ENCODE measurements around the gene SKI. TPM values are rescaled to one million over a fixed set of nuclear protein-coding genes. Genes with fewer than 3 reads are reported as not detected.

SKI gene
- total RNA-seq, 1 experiment from 2014 or later: 89.5 TPM

- Histone ChIP-seq H3K23ac (ENCODE audit: insufficient read length, low read depth, low read length) (no peak overlapping the region), H2BK15ac (ENCODE audit: low read depth, low read length) (no peak overlapping the region), H3K9me3 (ENCODE audit: control insufficient read depth, low read depth, low read length) (no peaks in the 10 kb centered on the region), H3K4ac (ENCODE audit: low read depth, low read length) (no peak overlapping the region), H3K9ac (ENCODE audit: extremely low read depth, insufficient read length, low read length) (no peak overlapping the region), H2BK20ac (ENCODE audit: low read depth, low read length, poor library complexity, severe bottlenecking) (no peak overlapping the region), H3K79me1 (ENCODE audit: insufficient read depth, low read depth, low read length, poor library complexity, severe bottlenecking) (peaks cover 13% of the 10 kb centered on the region), H4K91ac (ENCODE audit: insufficient read length, low read depth, low read length) (no peak overlapping the region), H4K20me1 (ENCODE audit: control insufficient read depth, insufficient read depth, insufficient read length) (peaks cover 2% of the 10 kb centered on the region), H2AK5ac (ENCODE audit: insufficient read length, low read length) (no peak overlapping the region), H3K23me2 (ENCODE audit: insufficient read length, low read depth, low read length, poor library complexity, severe bottlenecking) (no peaks in the 10 kb centered on the region), H3K27me3 (ENCODE audit: insufficient read depth, low read length) (no peaks in the 10 kb centered on the region), H2BK120ac (ENCODE audit: low read depth, low read length, poor library complexity, severe bottlenecking) (no peak overlapping the region), H3K56ac (ENCODE audit: insufficient read length, low read depth, low read length) (no peak overlapping the region), H3K18ac (ENCODE audit: insufficient read length, low read depth, low read length) (no peak overlapping the region), H4K5ac (ENCODE audit: insufficient read length, low read depth, low read length) (no peak overlapping the region), H2AFZ (ENCODE audit: low read length) (no peak overlapping the region), H4K8ac (replicated peaks; ENCODE audit: insufficient read length, low read depth, low read length) (no peak overlapping the region), H2BK12ac (ENCODE audit: insufficient read length, low read depth, low read length) (no peak overlapping the region), H3K4me2 (ENCODE audit: insufficient read depth, insufficient read length, low read length) (no peak overlapping the region), H3K27ac (ENCODE audit: insufficient read length, low read depth, low read length) (no peak overlapping the region), H2BK5ac (ENCODE audit: insufficient read length, low read length) (no peak overlapping the region), H3K4me1 (ENCODE audit: insufficient read depth, low read length) (no peaks in the 10 kb centered on the region), H3T11ph (ENCODE audit: low read length) (no peak overlapping the region), H3K79me2 (ENCODE audit: insufficient read depth, low read length) (peaks cover 26% of the 10 kb centered on the region; the same call in 1 of the 2 replicates), H3K14ac (ENCODE audit: insufficient read depth, low read length) (no peak overlapping the region; the same call in 1 of the 2 replicates)
- no peaks in the 10 kb centered on the region; a peak in 1 of 5 replicates for H3K9me3 Mint-ChIP-seq
- no peak for TF ChIP-seq CTCF (conservative IDR thresholded peaks at IDR 0.05)
- H3K4me3 Mint-ChIP-seq: no peak overlapping the region
- no CpG with 5 or more reads among the region's 24 CpGs for WGBS (ENCODE audit: extremely low coverage, insufficient read length, low lambda C conversion rate)
- no peaks in the 10 kb centered on the region for H3K27me3 Mint-ChIP-seq (ENCODE audit: low read depth)
- peaks cover 5 to 16% (median 12%) of the 10 kb centered on the region in 3 experiments; a peak in 5 of 7 replicates for H3K36me3 Mint-ChIP-seq (ENCODE audit: insufficient read depth in 1 of 3, low read depth in 3 of 3)
- H3K4me1 Mint-ChIP-seq: peaks cover 3 to 8% of the 10 kb centered on the region in 2 experiments; a peak in 3 of 4 replicates
- H3K27ac Mint-ChIP-seq: peak overlapping the region; percentile 86 to 91 (median 89); a peak in 5 of 7 replicates
- DNase-seq: no peak
Measured at GRCh38 chr1:2299131-2299627, 71.1 kb downstream of the SKI start.
